HCT116 (cell line): ENCODE data around the gene WDR83. TPM values are rescaled to one million over a fixed set of nuclear protein-coding genes. Genes with fewer than 3 reads are reported as not detected.

Experiments used
- ATAC-seq: fragments of 200-7000 bp; cut with Tn5 transposase; 2 replicates; pipeline ENCODE4 v1.9.1; 2020; ENCODE audit warnings: mild to moderate bottlenecking, moderate library complexity
- BruUV-seq: library from RNA; stranded (reverse); fragments of 400-500 nt; replicated peaks from 2 replicates; lab custom pipeline; 2021; lab: Mats Ljungman, UMichigan
- CTCF ChIA-PET: fragments of 300-600 bp; sonication (Branson Sonifier 250); formaldehyde crosslinking; loops from one replicate; lab custom pipeline; 2021; ENCODE audit warnings: antibody characterized with exemption; lab: Charles Lee
- POLR2A ChIA-PET: fragments of 300-600, 350-600 bp; sonication (Branson Sonifier 250); formaldehyde crosslinking; loops from one replicate; lab custom pipeline; 2021; ENCODE audit warnings: antibody characterized with exemption; lab: Charles Lee
- RAD21 ChIA-PET, 2 experiments: fragments of 300-600 bp; sonication (Branson Sonifier 250); formaldehyde crosslinking; loops; one replicate each; lab custom pipeline; 2023; ENCODE audit warnings: low total read pairs in 2 of 2; ENCODE audit not compliant: uncharacterized antibody in 2 of 2, unreplicated experiment in 2 of 2, low non-redundant PET in 1 of 2; lab: Charles Lee
- DNase-seq: peaks from one replicate; pipeline ENCODE4 v3.0.0-alpha.2; 2010; ENCODE audit warnings: low read depth, low spot score
- H2AFZ ChIP-seq: fragments of 200-600 bp; shearing (Covaris generic), sonication (generic); 2 replicates; pipeline ENCODE4 v1.6.1; 2017; ENCODE audit warnings: low read depth, mixed run types, mixed read lengths, antibody characterized with exemption, low read length; ENCODE audit not compliant: poor library complexity, severe bottlenecking
- H3K27ac ChIP-seq: 2 replicates; pipeline ENCODE4 v1.5.1; 2012; ENCODE audit warnings: low read depth, low read length
- H3K27me3 ChIP-seq: fragments of 200-600 bp; sonication (generic); 2 replicates; pipeline ENCODE4 v1.6.1; 2016; ENCODE audit warnings: mixed run types, low read length, mixed read lengths; ENCODE audit not compliant: insufficient read depth
- H3K36me3 ChIP-seq, 2 experiments: fragments of 200-500 bp in 1 of 2; fragments of 200-600 bp in 1 of 2; sonication (Bioruptor generic) in 1 of 2; sonication (generic) in 1 of 2; 2 replicates each; pipeline versions ENCODE4 v1.5.1 to v1.6.1; 2014 to 2016; ENCODE audit warnings: low read length in 2 of 2, inconsistent platforms in 1 of 2, mixed read lengths in 1 of 2, mixed run types in 1 of 2; ENCODE audit not compliant: insufficient read depth in 2 of 2, control insufficient read depth in 1 of 2
- H3K4me1 ChIP-seq, 2 experiments: fragments of 200-600 bp in 1 of 2; sonication (generic) in 1 of 2; 2 replicates each; pipeline versions ENCODE4 v1.5.1 to v1.6.1; 2012 to 2017; ENCODE audit warnings: low read length in 2 of 2, inconsistent platforms in 1 of 2, mild to moderate bottlenecking in 1 of 2, mixed read lengths in 1 of 2, mixed run types in 1 of 2, moderate library complexity in 1 of 2; ENCODE audit not compliant: insufficient read depth in 2 of 2, control insufficient read depth in 1 of 2
- H3K4me2 ChIP-seq: fragments of 200-600 bp; sonication (generic); 2 replicates; pipeline ENCODE4 v1.6.1; 2017; ENCODE audit warnings: mixed run types, low read length, mixed read lengths
- H3K4me3 ChIP-seq, 2 experiments: fragments of 200-600 bp in 1 of 2; sonication (generic) in 1 of 2; replicated peaks in 1 of 2; 2 replicates each; pipeline ENCODE4 v1.5.1; 2011 to 2016; ENCODE audit warnings: low read length in 2 of 2, control low read depth in 1 of 2, low read depth in 1 of 2, mild to moderate bottlenecking in 1 of 2, mixed read lengths in 1 of 2, mixed run types in 1 of 2
- H3K79me2 ChIP-seq: fragments of 200-600 bp; sonication (generic); 2 replicates; pipeline ENCODE4 v1.6.1; 2017; ENCODE audit warnings: mild to moderate bottlenecking, mixed run types, low read length, moderate library complexity, mixed read lengths; ENCODE audit not compliant: insufficient read depth
- H3K9ac ChIP-seq: fragments of 200-600 bp; sonication (generic); 2 replicates; pipeline ENCODE4 v1.6.1; 2016; ENCODE audit warnings: low read length, mixed read lengths
- H3K9me2 ChIP-seq: fragments of 200-600 bp; sonication (generic), shearing (Covaris generic); 2 replicates; pipeline ENCODE4 v1.6.1; 2017; ENCODE audit warnings: mixed run types, mild to moderate bottlenecking, moderate library complexity; ENCODE audit not compliant: insufficient read depth
- H3K9me3 ChIP-seq, 2 experiments: fragments of 200-500 bp in 1 of 2; fragments of 200-600 bp in 1 of 2; sonication (Bioruptor generic) in 1 of 2; sonication (generic) in 1 of 2; 2 replicates each; pipeline ENCODE4 v1.6.1; 2014 to 2017; ENCODE audit warnings: low read length in 2 of 2, mixed read lengths in 2 of 2, inconsistent platforms in 1 of 2, low read depth in 1 of 2, mild to moderate bottlenecking in 1 of 2, mixed run types in 1 of 2, moderate library complexity in 1 of 2; ENCODE audit not compliant: control insufficient read depth in 1 of 2, insufficient read depth in 1 of 2
- H4K20me1 ChIP-seq: fragments of 200-600 bp; sonication (generic), shearing (Covaris generic); 2 replicates; pipeline ENCODE4 v1.6.1; 2017; ENCODE audit warnings: mixed run types, mild to moderate bottlenecking, moderate library complexity; ENCODE audit not compliant: insufficient read depth
- ELF1 ChIP-seq: IDR thresholded peaks from 2 replicates; pipeline ENCODE4 v1.6.1; 2012; ENCODE audit warnings: low read depth, borderline replicate concordance
- EZH2phosphoT487 ChIP-seq: fragments of 200-600 bp; IDR thresholded peaks from 2 replicates; pipeline ENCODE4 v1.6.1; 2018; ENCODE audit warnings: antibody characterized with exemption, borderline replicate concordance
- FOSL1 ChIP-seq: IDR thresholded peaks from 2 replicates; pipeline ENCODE4 v1.6.1; 2012; ENCODE audit warnings: low read depth
- JUND ChIP-seq: IDR thresholded peaks from 2 replicates; pipeline ENCODE4 v1.6.1; 2012
- POLR2A ChIP-seq: IDR thresholded peaks from 2 replicates; pipeline ENCODE4 v1.7.0; 2011; ENCODE audit warnings: borderline replicate concordance; ENCODE audit not compliant: insufficient read depth, insufficient read length; ENCODE audit errors: extremely low read depth
- POLR2AphosphoS5 ChIP-seq: IDR thresholded peaks from 2 replicates; pipeline ENCODE4 v1.6.1; 2011; ENCODE audit warnings: mild to moderate bottlenecking, low read depth, low read length, moderate library complexity
- RAD21 ChIP-seq: IDR thresholded peaks from 2 replicates; pipeline ENCODE4 v1.6.1; 2012; ENCODE audit warnings: low read depth, mild to moderate bottlenecking
- SP1 ChIP-seq: IDR thresholded peaks from 2 replicates; pipeline ENCODE4 v1.6.1; 2012; ENCODE audit warnings: low read depth
- SRF ChIP-seq: IDR thresholded peaks from 2 replicates; pipeline ENCODE4 v1.6.1; 2012; ENCODE audit warnings: low read depth
- TCF7L2 ChIP-seq: IDR thresholded peaks from 2 replicates; pipeline ENCODE4 v1.7.0; 2011; ENCODE audit warnings: borderline replicate concordance, inconsistent platforms; ENCODE audit not compliant: insufficient read depth, insufficient read length; ENCODE audit errors: extremely low read depth
- YY1 ChIP-seq: IDR thresholded peaks from 2 replicates; pipeline ENCODE4 v1.6.1; 2011; ENCODE audit warnings: low read length, low read depth, moderate library complexity, mild to moderate bottlenecking; ENCODE audit not compliant: insufficient replicate concordance; ENCODE audit errors: extremely low read depth
- ZFX ChIP-seq: fragments of 450-650 bp; IDR thresholded peaks from 2 replicates; pipeline ENCODE4 v1.6.1; 2017
- ZNF274 ChIP-seq: fragments of 200-500 bp; sonication (Bioruptor generic); IDR thresholded peaks from 2 replicates; pipeline ENCODE4 v1.6.1; 2014; ENCODE audit warnings: mild to moderate bottlenecking, low read depth, low read length, inconsistent platforms
- intact Hi-C: fragments of 100-400 bp; cut with micrococcal nuclease; formaldehyde crosslinking; loops from 2 replicates; pipeline ENCODE4 v1.10.0; 2022
- total RNA-seq: library from RNA; stranded (reverse); gene quantifications from one replicate; pipeline ENCODE4 v1.2.1, GENCODE V29; 2021; ENCODE audit not compliant: unreplicated experiment
- TF ChIP-seq, protein P1 (sequence below): IDR thresholded peaks from 2 replicates; pipeline ENCODE4 v1.6.1; 2012; ENCODE audit warnings: low read depth
- TF ChIP-seq, protein P2 (sequence below): IDR thresholded peaks from 2 replicates; pipeline ENCODE4 v1.6.1; 2012

The WDR83 gene
- total RNA-seq, 1 experiment from 2014 or later, result 20.1 TPM

DNA sequence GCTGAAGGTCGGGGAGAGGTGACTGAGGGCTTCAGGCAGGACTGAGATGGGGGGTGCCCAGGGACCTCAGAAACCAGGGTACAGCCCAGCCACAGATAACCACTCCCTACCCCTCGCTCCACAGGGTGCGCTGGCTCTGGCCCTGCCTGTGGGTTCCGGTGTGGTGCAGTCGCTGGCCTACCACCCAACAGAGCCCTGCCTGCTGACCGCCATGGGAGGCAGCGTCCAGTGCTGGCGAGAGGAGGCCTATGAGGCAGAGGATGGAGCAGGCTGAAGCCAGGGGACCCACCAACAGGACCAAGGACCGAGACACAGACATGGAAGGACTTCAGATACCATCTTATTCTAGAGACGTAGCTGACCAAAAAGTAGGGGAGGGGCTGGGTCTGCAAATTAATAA is 8.8 kb downstream of the WDR83 start:
- ChIA-PET CTCF (no interaction called here), POLR2A (no interaction called here)

GRCh38 chr19:12675940-12676339 is 9.3 kb downstream of the WDR83 start:
- no peak overlapping the region for H3K9ac ChIP-seq
- no peak overlapping the region for H3K4me2 ChIP-seq
- ChIA-PET CTCF (interaction anchor here (1.0 to 1.7 kb wide), 2 partner anchors 12 to 120 kb away, joined by 4 to 7 read pairs; no protein-coding TSS in a partner anchor), RAD21 (no interaction called here), POLR2A (no interaction called here)
- H3K9me3 ChIP-seq, result no peaks in the 10 kb centered on the region
- no peak overlapping the region for H2AFZ ChIP-seq
- intact Hi-C loops, result loop anchor here (2.0 kb wide), 1 partner anchor 121 kb away; no protein-coding TSS in a partner anchor
- ATAC-seq, result no peak
- H3K4me1 ChIP-seq, result peaks cover 5 to 13% of the 10 kb centered on the region in 2 experiments; a peak in 3 of 4 replicates
- no peak overlapping the region for H3K4me3 ChIP-seq
- no TSS peak for BruUV-seq
- no peaks in the 10 kb centered on the region for H4K20me1 ChIP-seq
- H3K27me3 ChIP-seq, result no peaks in the 10 kb centered on the region
- no peak for DNase-seq
- TF ChIP-seq FOSL1 (no peak), RAD21 (no peak), ELF1 (no peak), YY1 (no peak), SRF (no peak), TCF7L2 (no peak), JUND (no peak), POLR2A (no peak), EZH2phosphoT487 (no peak)
- TF ChIP-seq, protein P1, sequence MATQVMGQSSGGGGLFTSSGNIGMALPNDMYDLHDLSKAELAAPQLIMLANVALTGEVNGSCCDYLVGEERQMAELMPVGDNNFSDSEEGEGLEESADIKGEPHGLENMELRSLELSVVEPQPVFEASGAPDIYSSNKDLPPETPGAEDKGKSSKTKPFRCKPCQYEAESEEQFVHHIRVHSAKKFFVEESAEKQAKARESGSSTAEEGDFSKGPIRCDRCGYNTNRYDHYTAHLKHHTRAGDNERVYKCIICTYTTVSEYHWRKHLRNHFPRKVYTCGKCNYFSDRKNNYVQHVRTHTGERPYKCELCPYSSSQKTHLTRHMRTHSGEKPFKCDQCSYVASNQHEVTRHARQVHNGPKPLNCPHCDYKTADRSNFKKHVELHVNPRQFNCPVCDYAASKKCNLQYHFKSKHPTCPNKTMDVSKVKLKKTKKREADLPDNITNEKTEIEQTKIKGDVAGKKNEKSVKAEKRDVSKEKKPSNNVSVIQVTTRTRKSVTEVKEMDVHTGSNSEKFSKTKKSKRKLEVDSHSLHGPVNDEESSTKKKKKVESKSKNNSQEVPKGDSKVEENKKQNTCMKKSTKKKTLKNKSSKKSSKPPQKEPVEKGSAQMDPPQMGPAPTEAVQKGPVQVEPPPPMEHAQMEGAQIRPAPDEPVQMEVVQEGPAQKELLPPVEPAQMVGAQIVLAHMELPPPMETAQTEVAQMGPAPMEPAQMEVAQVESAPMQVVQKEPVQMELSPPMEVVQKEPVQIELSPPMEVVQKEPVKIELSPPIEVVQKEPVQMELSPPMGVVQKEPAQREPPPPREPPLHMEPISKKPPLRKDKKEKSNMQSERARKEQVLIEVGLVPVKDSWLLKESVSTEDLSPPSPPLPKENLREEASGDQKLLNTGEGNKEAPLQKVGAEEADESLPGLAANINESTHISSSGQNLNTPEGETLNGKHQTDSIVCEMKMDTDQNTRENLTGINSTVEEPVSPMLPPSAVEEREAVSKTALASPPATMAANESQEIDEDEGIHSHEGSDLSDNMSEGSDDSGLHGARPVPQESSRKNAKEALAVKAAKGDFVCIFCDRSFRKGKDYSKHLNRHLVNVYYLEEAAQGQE, result no peak
- H3K79me2 ChIP-seq, result peaks cover 29% of the 10 kb centered on the region
- no peak overlapping the region for H3K27ac ChIP-seq
- H3K9me2 ChIP-seq, result no peaks in the 10 kb centered on the region
- peaks cover 25 to 58% of the 10 kb centered on the region in 2 experiments; a peak in 3 of 4 replicates for H3K36me3 ChIP-seq

More for the DNA sequence above, 8.8 kb downstream of the WDR83 start:
- no peak overlapping the region for H3K9ac ChIP-seq
- H4K20me1 ChIP-seq, result no peaks in the 10 kb centered on the region
- no peaks in the 10 kb centered on the region for H3K9me3 ChIP-seq
- peaks cover 32% of the 10 kb centered on the region for H3K79me2 ChIP-seq
- H3K36me3 ChIP-seq, result peaks cover 25 to 58% of the 10 kb centered on the region in 2 experiments; a peak in 3 of 4 replicates
- H3K27ac ChIP-seq, result no peak overlapping the region
- H3K9me2 ChIP-seq, result no peaks in the 10 kb centered on the region
- no peak overlapping the region for H3K4me3 ChIP-seq
- RAD21 ChIA-PET, result no interaction called here
- no peak for DNase-seq
- H3K4me2 ChIP-seq, result no peak overlapping the region
- H3K27me3 ChIP-seq, result no peaks in the 10 kb centered on the region
- no peak for ATAC-seq
- H2AFZ ChIP-seq, result no peak overlapping the region
- H3K4me1 ChIP-seq, result peaks cover 9 to 18% of the 10 kb centered on the region in 2 experiments; a peak in 3 of 4 replicates
- no TSS peak for BruUV-seq
- TF ChIP-seq POLR2AphosphoS5 (no peak), TCF7L2 (no peak), ZNF274 (no peak), ELF1 (no peak), SRF (no peak), ZFX (no peak), SP1 (no peak), FOSL1 (no peak), POLR2A (no peak)
- TF ChIP-seq, protein P2, sequence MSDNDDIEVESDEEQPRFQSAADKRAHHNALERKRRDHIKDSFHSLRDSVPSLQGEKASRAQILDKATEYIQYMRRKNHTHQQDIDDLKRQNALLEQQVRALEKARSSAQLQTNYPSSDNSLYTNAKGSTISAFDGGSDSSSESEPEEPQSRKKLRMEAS, result no peak
- intact Hi-C loops, result no loop called here
